NCI-H1417 treated with DMSO at 0.1 percent for 48 hours (cell line): Measurements from ENCODE around the gene PIGV.
A peak's percentile ranks its signal among the peaks of the same experiment; 100 is the strongest.

ENCODE experiments used
- DNase-seq: peaks from one replicate; lab custom pipeline; 2025; lab: John Stamatoyannopoulos, UW

The PIGV gene

GRCh38 chr1:26774462-26774861 lies 13.3 kb upstream of the PIGV start:
- no peak for DNase-seq

DNA sequence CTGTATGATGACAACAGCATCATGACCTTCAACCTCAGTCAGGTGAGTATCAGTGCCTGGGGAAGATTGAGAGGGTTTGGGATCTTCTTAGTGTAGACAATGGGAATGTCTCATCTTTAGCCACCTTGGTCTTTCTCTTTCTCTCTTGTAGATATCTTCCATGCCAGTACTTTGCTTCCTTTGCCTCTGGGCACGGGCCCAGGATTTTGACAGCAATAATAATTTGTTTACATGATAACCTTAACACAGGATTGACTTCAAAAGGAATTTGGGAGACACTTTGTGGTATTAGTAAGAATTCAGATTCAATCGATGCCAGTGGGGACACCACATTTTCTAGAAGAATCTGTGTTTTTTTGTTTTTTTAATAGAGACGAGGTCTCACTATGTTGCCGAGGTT lies 12.1 kb upstream of the PIGV start:
- no peak for DNase-seq

- no peak for DNase-seq
Measured at GRCh38 chr1:26779098-26779668, 8.6 kb upstream of the PIGV start.

DNA sequence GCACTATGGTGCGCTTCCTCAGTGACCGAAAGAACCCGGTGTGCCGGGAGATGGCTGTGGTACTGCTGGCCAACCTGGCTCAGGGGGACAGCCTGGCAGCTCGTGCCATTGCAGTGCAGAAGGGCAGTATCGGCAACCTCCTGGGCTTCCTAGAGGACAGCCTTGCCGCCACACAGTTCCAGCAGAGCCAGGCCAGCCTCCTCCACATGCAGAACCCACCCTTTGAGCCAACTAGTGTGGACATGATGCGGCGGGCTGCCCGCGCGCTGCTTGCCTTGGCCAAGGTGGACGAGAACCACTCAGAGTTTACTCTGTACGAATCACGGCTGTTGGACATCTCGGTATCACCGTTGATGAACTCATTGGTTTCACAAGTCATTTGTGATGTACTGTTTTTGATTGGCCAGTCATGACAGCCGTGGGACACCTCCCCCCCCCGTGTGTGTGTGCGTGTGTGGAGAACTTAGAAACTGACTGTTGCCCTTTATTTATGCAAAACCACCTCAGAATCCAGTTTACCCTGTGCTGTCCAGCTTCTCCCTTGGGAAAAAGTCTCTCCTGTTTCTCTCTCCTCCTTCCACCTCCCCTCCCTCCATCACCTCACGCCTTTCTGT lies 7.3 kb upstream of the PIGV start:
- no peak for DNase-seq

DNA sequence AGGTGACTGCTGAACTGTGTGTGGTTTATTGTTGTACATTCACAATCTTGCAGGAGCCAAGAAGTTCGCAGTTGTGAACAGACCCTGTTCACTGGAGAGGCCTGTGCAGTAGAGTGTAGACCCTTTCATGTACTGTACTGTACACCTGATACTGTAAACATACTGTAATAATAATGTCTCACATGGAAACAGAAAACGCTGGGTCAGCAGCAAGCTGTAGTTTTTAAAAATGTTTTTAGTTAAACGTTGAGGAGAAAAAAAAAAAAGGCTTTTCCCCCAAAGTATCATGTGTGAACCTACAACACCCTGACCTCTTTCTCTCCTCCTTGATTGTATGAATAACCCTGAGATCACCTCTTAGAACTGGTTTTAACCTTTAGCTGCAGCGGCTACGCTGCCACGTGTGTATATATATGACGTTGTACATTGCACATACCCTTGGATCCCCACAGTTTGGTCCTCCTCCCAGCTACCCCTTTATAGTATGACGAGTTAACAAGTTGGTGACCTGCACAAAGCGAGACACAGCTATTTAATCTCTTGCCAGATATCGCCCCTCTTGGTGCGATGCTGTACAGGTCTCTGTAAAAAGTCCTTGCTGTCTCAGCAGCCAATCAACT lies 6.4 kb upstream of the PIGV start:
- DNase-seq: no peak

- no peak for DNase-seq
Measured at GRCh38 chr1:26782521-26783212, 5.1 kb upstream of the PIGV start.

GRCh38 chr1:26783646-26784022 lies 4.1 kb upstream of the PIGV start:
- no peak for DNase-seq

- peak; percentile 55 for DNase-seq
Measured at GRCh38 chr1:26784023-26784871, 3.5 kb upstream of the PIGV start.

DNA sequence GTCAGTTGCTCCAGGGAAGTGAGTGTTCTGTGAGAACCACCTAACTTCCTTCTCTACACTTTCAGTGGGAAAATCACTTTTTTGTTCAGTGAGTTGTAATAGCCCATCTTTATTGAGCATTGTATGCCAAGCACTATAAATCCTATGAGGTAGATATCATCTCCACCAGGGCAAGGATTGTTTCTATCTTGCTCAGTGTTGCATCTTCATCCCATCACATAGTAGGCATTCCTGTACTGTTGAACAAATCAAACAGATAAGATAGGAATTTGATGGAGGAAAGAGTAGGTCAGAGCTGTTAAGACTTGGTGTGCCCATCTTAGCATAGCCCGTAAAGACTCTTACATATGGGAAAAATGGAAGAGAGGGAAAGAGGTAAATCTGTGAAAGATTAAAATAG lies 2.9 kb upstream of the PIGV start:
- no peak for DNase-seq

DNA sequence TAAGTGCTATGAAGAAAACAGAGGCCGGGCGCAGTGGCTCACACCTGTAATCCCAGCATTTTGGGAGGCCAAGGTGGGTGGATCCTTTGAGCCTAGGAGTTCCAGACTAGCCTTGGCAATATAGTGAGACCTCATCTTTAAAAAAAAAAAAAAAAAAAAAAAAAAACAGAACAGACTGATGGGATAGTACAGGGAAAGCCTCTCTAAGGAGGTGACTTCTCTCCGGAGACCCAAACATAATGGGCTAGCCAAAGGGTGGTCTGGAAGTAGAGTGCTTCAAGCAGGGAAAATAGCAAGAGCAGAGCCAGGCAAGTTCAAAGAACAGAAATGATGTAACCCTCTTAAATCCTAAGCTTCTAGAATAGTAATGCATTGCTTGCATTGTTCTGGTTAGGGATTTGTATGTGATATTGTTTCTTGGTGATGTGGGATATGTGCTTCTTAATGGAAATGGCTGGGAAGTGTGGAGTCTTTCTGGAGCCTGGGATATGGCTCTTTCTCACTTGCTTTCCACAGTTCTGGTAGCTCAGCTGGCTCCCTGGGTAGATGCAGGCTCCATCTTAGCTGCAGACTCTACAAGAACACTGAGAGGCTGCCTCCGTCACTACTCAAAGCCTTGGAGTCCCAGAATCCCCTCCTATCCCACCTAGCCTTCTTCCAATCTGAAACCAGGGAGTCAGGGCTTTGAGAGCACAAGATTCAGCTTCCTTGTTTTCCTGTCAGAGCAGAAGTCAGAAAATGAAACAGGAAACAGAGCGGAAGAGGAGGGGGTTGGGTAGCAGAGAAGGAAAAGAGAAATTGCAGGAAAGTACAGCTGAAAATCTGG lies 1.9 kb upstream of the PIGV start:
- DNase-seq: no peak

DNA sequence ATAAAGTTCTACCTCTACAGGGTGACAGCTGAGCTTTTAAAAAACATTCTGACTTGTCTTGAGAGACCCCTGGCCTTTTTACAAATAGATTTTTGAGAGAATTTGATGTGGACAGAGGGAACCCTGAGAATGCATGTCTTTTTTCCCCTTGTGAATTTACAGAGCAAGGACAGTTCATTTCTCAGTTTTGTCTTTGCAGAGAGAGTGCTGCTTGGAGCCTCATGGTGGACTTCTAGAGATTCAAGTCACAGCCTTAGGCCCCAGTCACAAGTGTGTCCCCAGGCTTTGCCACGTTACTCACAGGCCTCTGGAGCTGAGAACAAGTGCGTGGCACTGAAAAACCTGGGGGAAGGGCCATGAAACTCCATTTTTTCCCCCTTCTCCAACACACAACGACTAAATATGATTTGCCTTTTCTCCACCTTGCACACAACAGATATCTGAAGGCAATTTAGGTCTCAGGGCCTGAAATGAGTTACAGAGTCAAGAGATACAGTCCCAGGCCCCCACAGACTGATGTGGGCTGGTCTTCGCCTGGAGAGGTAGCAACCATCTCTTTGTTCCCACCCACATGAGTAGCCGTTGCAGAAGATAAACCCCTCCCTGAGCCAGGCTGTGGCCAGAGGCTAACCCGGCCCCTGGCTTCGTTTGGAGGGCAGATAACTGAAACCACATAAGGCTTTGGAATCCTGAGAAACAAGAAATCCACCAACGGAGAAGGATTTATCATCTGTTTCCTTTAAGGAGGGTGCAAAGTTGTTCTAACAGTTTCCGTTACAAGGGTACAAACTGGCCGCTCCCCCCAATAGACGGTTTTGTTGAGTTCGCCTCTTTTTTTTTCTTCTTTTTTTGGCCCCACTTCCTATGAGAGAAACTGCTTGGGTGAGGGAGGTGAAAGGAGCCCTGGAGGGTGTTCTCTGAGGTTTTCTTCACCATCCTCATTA lies 1.0 kb upstream of the PIGV start:
- no peak for DNase-seq

GRCh38 chr1:26787381-26787705 lies 407 bp upstream of the PIGV start:
- no peak for DNase-seq

DNA sequence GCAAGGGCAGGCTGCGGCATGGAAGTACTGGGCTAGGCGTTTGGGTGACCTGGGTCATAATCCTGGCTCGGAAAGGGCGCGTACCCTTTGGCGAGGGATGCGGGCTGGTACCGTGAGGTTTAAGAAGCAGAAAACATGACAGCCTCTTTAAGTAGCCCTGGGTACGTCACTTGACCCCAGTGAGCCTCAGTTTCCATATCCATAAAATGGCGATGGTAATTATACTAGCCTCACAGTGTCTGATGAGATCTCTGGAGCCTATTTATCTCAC lies 700 bp downstream of the PIGV start:
- no peak for DNase-seq

GRCh38 chr1:26788836-26789611 lies 1.3 kb downstream of the PIGV start:
- DNase-seq: peak; percentile 38

DNA sequence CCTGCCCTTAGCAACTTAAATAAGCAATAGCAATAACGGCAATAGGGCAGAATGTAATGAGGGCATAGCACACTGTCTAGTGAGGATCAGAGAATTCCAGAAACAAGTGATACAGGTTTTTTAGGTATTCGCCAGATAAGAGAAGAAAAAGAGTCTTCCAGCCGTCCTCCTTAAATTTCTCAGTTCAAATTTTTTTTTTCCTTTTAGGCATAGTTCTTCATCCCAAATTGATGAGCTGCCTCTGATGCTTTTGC lies 1.8 kb downstream of the PIGV start:
- no peak for DNase-seq

DNA sequence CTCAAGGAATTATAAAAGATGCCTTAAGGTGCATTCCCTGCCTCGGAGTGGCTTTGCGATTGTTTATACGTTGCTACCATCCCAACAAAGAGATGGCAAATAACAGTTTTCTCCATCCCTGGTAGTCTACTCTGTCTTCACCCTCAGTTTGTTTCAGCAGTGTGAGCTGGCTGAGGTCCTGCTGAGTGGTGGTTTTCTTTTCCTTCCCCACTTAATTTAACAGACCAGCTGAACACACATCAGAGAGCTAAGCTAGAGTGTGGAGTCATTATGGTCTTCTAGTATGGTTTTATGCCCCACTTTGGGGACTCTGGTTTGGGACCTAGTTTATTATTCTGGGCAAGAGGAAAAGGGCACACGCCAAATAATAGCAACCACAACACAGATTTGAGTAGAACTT lies 2.2 kb downstream of the PIGV start:
- DNase-seq: no peak

DNA sequence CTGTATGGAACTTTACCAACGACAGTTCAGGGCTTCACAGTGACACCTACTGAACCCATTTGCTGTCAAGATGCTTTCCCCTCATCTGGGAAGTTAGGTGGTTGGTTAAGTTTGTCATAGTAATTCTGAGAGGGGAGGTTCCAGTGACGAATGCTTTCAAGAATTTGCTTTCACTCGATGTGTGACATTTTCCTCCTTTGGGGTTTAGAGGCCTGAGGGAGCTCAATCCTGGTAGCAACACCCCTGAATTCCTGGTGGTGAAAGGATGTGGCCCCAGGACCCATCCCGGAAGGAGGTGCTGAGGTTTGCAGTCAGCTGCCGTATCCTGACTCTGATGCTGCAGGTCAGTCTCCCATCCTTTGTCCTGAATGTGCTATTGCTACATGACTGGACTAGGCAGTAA lies 2.8 kb downstream of the PIGV start:
- DNase-seq: no peak

- no peak for DNase-seq
Measured at GRCh38 chr1:26791148-26791547, 3.4 kb downstream of the PIGV start.

DNA sequence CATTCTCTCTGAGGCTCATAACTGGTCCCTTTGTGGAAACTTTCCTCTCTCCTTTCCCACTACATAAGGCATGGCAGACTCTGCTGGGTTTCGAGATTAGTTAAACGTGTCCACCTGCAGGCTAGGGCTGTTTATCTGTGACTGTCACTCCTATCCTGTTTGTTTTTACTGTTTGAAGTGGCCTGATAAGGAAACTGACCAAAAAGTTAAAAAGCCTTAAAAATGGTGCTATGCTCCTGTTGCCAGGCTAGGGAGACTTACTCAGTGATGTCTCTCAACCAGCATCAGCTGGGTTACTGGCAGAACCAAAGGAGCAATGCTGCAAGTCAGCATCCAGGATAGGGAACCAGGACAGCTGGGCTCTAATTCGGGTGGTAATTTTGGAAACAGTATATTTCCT lies 3.9 kb downstream of the PIGV start:
- DNase-seq: no peak

GRCh38 chr1:26792924-26793323 lies 5.2 kb downstream of the PIGV start:
- no peak for DNase-seq
